ENCODE data around the gene OSBPL10.

DNA sequence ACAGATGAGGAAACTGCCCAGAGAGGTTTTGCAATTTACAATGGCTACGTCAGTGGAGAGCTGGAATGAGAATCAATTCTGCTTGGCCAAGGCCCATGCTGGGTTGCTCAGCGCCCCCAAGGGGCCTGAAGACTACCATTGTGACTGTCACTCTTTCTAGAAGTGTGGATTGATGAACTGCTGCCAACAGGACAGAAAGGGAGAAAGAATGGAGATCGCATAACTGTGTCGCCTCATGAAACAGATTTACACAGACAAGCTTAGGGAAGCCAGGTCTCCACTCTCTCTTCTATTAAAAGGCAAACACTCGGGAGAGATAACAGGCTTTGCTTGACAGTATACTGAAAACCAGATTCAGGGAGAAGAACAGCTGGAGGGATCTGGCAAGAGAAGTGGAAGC is 288.3 kb downstream of the OSBPL10 start:
- peak; percentile 47 for TF ChIP-seq CTCF (IDR thresholded peaks at IDR 0.05; ENCODE audit: low read depth, low read length)
- TF ChIP-seq EZH2phosphoT487 (IDR thresholded peaks at IDR 0.05; ENCODE audit: low read depth), result no peak
